22Rv1 (cell line): ENCODE measurements around the gene RAI1.

Experiments used
- ZFX ChIP-seq: fragments of 450-650 bp; IDR thresholded peaks from 2 replicates; pipeline ENCODE4 v1.6.1; 2017; ENCODE audit warnings: antibody characterized with exemption, borderline replicate concordance
- TF ChIP-seq, protein P1 (sequence below): fragments of 450-650 bp; IDR thresholded peaks from 2 replicates; pipeline ENCODE4 v1.5.1; 2017; ENCODE audit warnings: mild to moderate bottlenecking

DNA sequence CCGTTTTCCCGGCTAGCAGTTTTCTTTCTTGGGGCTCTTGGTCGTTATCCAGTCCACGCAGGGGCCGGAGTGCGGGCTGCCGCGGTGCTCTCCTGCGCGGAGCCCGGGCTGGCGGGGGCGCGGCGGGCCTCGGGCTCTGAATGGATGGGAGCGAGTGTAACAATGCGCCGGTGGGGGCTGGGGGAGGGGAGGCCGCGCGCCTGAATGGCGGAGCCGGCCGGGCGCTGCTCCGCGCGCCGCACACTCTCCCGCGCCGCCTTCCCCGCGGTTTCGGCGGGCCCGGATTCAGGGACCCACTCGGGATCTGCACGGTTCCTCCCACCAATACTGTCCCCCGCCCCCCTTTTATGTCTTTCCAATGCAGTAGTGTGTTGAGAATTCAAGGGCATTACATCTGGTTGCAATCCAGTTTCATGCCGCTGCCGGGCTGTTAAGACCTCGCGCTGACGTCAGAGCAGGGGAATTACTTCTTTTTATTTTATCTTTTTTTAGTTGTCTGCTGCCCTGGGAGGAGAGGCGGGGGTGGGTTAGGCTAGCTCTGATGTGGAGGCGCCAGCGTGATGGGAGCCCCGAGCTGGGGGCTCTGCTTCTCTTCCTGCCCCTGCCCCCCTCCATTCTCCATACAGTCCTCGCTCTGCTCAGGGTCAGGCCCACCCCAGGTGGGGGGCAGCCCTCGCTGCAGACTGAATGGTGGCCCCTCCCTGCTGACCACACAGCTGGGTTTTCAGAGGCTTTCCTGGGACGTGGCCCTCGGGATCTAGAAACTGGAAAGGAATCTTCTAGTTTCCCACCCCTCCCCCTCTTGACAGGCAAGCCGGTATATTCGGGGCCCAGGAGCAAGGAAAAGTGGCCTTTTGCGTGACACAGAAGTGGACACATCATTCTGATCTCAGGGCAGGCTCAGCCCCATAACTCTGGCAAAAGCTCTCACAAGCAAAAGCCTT, 1.8 kb downstream of the RAI1 start:
- TF ChIP-seq, protein P1, sequence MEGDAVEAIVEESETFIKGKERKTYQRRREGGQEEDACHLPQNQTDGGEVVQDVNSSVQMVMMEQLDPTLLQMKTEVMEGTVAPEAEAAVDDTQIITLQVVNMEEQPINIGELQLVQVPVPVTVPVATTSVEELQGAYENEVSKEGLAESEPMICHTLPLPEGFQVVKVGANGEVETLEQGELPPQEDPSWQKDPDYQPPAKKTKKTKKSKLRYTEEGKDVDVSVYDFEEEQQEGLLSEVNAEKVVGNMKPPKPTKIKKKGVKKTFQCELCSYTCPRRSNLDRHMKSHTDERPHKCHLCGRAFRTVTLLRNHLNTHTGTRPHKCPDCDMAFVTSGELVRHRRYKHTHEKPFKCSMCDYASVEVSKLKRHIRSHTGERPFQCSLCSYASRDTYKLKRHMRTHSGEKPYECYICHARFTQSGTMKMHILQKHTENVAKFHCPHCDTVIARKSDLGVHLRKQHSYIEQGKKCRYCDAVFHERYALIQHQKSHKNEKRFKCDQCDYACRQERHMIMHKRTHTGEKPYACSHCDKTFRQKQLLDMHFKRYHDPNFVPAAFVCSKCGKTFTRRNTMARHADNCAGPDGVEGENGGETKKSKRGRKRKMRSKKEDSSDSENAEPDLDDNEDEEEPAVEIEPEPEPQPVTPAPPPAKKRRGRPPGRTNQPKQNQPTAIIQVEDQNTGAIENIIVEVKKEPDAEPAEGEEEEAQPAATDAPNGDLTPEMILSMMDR: no peak
- no peak for TF ChIP-seq ZFX
